NOMO-1 (cell line): ENCODE results near the gene ZNF565.
"Not testable (repeated sequence)": the region's sequence is repeated elsewhere in the genome, so short reads cannot be mapped to it uniquely, and the experiment has no call there.

ENCODE experiments used
- DNase-seq, 2 experiments: peaks; one replicate each; lab custom pipeline; 2025; ENCODE audit not compliant: unreplicated experiment in 2 of 2; lab: John Stamatoyannopoulos, UW

ZNF565 gene

DNA sequence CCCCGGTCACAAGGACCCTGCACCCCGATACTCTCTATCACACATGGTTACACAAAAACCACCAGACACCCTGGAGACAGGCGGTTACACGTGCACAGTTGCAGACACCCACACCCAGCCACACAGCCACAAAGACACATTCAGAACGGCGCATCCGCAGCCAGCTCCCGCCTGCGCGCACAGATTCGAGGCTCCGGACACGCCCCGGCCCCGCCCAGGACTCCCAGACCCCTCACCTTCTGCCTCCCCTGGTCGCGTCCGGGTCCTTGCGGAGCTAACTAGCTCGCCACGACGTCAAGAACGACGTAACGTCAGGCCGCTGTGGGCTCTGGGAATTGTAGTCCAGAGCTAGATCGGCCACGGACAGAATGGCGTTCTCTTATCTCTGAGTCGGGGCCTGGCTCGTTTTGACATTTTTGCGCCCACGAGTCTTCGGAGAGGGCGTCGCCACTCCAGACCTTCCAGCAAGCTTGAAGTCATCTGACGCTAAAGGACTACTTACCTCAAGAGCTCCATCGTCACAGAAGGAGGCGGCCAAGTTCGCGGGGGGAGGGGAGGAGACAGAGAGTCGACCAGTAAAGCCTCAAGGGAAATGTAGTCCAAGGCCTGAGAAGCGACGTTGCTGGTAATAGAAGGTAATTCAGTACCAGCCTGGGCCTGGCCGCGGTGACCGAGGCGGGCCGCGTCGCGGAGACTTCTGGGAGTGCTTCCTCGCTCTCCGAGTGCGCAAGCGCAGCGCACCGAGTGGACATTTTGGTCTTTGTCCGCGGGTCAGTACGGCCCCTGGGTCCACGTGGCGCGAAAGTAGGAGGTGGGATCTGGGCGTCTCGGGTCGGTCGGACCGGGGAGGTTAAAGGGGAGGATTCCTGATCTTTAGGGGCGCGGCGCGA lies at the start of gene ZNF565, which contains the start of gene ZNF146:
Gene ZNF565 (minus strand): TSS at position 280 of the 890 bp plus-strand sequence. CDS start 12,680 bp downstream, outside the sequence.
Gene ZNF146 (plus strand): TSS at position 721 of the 890 bp plus-strand sequence. CDS start 21,335 bp downstream, outside the sequence.
- peak; percentile 97 to 98 for DNase-seq

DNA sequence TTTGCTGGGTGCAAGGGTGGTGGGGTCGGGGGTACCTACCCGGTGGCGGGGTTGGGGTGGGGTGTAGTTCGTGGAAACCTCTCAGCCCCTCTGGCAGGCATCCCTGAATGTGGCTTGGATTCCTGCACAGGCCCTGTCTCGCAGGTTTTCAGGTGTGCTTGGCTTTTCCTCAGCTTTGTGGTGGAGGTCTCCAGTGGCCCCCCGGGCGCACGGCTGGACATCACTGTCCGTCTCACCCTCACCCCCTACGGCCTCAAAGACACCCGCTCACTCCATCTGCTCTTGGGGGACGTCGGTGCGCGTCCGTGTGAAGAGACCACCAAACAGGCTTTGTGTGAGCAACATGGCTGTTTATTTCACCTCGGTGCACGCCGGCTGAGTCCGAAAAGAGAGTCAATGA lies 44.7 kb upstream of the ZNF565 start:
- DNase-seq = no peak

DNA sequence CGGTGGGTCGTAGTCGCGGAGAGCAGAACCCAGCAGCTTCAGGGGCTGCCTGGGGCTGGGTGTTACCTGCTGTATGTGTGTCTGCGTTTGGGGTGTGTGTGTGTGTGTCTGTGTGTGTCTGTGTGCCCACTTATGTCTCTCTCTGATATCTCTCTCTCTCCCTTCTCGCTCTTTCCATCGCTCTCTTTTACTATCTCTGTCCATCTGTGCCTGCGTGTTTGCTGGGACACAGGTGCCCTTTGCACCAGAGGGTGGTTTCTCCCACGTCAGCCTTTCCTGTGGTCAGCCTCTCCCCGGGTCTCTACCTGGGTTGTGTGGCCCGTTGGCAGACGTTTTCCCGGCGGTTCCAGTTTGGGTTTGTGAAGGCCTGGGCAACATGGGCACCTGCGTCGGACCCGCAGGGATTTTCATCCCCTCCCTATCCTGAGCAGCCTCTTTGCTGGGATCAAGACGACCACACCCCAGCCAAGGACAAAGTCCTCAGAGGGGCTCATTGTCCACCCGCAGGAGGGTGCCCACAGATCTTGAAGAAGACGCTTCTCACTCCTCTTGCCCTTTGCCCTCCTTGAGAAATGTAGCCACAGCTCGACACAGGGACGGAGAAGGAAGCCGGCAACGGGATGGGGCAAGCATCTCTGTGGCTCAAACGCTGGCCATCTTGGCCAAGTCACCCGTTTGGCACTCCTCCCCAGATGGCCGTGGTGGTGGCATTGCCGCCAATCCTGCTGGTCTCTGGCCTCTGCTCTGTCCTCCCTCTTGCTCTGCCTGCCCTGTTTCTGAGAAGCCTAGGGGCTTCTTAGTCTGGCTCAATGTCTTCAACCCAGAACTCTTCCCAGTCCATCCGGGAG lies 43.8 kb upstream of the ZNF565 start:
- no peak for DNase-seq

GRCh38 chr19:36257520-36257876 lies 43.0 kb upstream of the ZNF565 start:
- DNase-seq = no peak

- DNase-seq = no peak
Observed at GRCh38 chr19:36256853-36257519, 42.5 kb upstream of the ZNF565 start.

DNA sequence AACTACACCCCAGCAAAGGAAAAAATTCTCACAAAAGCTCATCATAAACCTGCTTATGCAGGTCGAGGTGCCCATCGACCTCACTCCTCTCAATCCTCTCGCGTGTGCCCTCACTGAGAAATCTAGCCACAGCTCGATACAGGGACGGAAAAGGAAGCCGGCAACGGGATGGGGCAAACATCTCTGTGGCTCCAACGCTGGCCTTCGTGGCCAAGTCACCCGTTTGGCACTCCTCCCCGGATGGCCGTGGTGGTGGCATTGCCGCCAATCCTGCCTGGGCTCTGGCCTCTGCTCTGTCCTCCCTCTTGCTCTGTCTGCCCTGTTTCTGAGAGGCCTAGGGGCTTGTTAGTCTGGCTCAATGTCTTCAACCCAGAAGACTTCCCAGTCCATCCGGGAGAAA lies 41.6 kb upstream of the ZNF565 start:
- no peak for DNase-seq

DNA sequence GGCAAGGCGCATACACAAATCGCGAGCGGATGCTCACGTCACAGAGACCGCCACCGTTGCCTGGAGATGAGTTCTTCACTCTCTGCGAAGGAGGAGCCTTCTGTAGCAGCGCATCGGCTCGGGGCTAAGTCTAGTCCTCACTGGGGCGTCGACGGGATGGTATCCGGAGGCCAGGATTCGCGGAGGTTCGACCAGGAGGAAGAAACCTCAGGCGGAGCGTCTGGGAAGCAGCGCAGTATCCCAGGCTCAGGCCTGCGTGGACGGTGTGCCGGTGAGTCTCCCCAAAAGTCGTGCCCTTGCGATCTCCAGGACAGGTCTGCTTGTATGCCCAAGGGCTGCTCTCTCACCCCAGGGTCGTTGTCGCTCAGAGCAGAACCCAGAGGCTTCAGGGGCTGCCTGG lies 40.9 kb upstream of the ZNF565 start:
- DNase-seq = no peak

- no peak for DNase-seq
Observed at GRCh38 chr19:36254848-36255247, 40.4 kb upstream of the ZNF565 start.

- DNase-seq = no peak
Observed at GRCh38 chr19:36252047-36252446, 37.6 kb upstream of the ZNF565 start.

DNA sequence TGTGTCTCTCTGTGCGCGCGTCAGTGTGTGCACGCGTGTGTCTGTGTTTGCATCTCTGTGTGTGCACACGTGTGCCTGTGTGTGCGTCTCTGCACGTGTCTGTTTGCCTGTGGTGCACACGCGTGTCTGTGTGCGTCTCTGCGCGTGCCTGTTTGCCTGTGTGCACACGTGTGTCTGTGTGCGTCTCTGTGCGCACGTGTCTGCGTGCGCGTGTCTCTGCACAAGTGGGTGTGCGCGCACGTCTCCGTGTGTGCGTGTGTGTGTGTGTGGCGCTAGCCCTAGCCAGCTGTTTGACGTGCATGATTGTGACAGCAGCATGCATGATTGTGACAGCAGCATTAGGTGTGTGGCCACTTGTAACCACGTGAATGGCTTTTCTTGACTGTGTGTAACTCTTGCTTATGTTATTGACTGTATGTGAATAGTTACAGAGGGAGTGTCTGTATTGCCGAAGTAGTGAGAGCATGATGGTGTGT lies 31.6 kb upstream of the ZNF565 start:
- DNase-seq = no peak

- DNase-seq = no peak
Observed at GRCh38 chr19:36245210-36246005, 30.9 kb upstream of the ZNF565 start.

DNA sequence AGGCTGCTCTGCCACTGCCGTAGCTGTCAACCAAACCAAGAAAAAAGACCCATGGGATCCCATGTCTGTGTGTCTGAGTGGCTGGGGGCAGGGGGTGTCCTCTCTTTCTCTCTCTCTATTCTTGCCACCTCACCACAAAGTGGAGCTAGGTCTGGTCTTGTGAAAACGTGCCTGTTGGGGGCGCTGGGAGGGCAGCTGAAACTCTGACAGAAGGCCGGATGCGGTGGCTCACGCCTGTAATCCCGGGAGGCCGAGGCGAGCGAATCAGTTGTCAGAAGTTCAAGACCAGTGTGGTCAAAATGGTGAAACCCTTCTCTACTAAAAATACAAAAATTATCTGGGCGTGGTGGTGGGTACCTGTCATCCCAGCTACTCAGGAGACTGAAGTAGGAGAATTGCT lies 29.6 kb upstream of the ZNF565 start:
- DNase-seq = no peak

GRCh38 chr19:36236946-36237310 lies 22.5 kb upstream of the ZNF565 start:
- DNase-seq = no peak

GRCh38 chr19:36236304-36236945 lies 22.0 kb upstream of the ZNF565 start:
- no peak for DNase-seq

- DNase-seq = not testable (repeated sequence)
Observed at GRCh38 chr19:36233626-36234025, 19.2 kb upstream of the ZNF565 start.

- DNase-seq = no peak
Observed at GRCh38 chr19:36225219-36225892, 10.9 kb upstream of the ZNF565 start.

- DNase-seq = no peak
Observed at GRCh38 chr19:36222503-36222902, 8.0 kb upstream of the ZNF565 start.

DNA sequence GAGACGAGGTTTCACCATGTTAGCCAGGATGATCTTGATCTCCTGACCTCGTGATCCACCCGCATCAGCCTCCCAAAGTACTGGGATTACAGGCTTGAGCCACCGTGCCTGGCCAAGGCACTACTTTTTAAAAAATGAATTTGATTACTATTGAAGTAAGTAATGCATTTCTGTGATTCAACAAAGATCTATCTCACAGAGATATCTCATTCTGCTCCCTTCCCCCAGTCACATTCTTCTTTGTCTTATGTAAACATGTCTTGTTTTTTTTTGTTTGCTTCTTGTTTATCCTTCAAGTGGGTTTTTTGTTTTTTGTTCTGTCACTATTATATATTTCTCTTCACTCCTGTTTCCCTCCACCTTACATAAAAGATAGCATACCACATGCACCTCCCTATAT lies 7.0 kb upstream of the ZNF565 start:
- no peak for DNase-seq
